Hepatocyte (in vitro differentiated cells): ENCODE results near the gene SGPL1. TPM values are rescaled to one million over a fixed set of nuclear protein-coding genes. Genes with fewer than 3 reads are reported as not detected.

ENCODE experiments used
- DNase-seq: peaks from one replicate; pipeline ENCODE4 v3.0.0-alpha.2; 2016; ENCODE audit warnings: low spot score
- H2AFZ ChIP-seq: fragments of 200-600 bp; sonication (generic); 2 replicates; pipeline ENCODE4 v1.6.0; 2016; ENCODE audit warnings: antibody characterized with exemption, mild to moderate bottlenecking
- H3K27ac ChIP-seq: fragments of 200-600 bp; sonication (generic); 2 replicates; pipeline ENCODE4 v1.5.1; 2016; ENCODE audit warnings: mild to moderate bottlenecking
- H3K27me3 ChIP-seq: fragments of 200-600 bp; sonication (generic); 2 replicates; pipeline ENCODE4 v1.6.1; 2016
- H3K36me3 ChIP-seq: fragments of 200-600 bp; sonication (generic); replicated peaks from 2 replicates; pipeline ENCODE4 v1.5.1; 2016; ENCODE audit warnings: low read depth; ENCODE audit not compliant: insufficient read depth
- H3K4me1 ChIP-seq: fragments of 200-600 bp; sonication (generic); 2 replicates; pipeline ENCODE4 v1.5.1; 2016; ENCODE audit warnings: mild to moderate bottlenecking, moderate library complexity; ENCODE audit not compliant: insufficient read depth
- H3K4me2 ChIP-seq: fragments of 200-600 bp; sonication (generic); 2 replicates; pipeline ENCODE4 v1.6.0; 2016
- H3K4me3 ChIP-seq: fragments of 200-600 bp; sonication (generic); 2 replicates; pipeline ENCODE4 v1.5.1; 2016; ENCODE audit warnings: mild to moderate bottlenecking
- H3K79me2 ChIP-seq: fragments of 200-600 bp; sonication (generic); 2 replicates; pipeline ENCODE4 v1.6.0; 2017; ENCODE audit warnings: mild to moderate bottlenecking
- H3K9me2 ChIP-seq: fragments of 200-600 bp; sonication (generic); replicated peaks from 2 replicates; pipeline ENCODE4 v1.6.0; 2017; ENCODE audit warnings: mild to moderate bottlenecking; ENCODE audit not compliant: insufficient read depth
- H3K9me3 ChIP-seq: fragments of 200-600 bp; sonication (generic); 2 replicates; pipeline ENCODE4 v1.5.1; 2016; ENCODE audit warnings: low read depth, mild to moderate bottlenecking
- H4K20me1 ChIP-seq: fragments of 200-600 bp; sonication (generic); 2 replicates; pipeline ENCODE4 v1.6.0; 2016; ENCODE audit warnings: mild to moderate bottlenecking; ENCODE audit not compliant: insufficient read depth, poor library complexity, severe bottlenecking
- EZH2 ChIP-seq: fragments of 200-600 bp; sonication (generic); IDR thresholded peaks from 2 replicates; pipeline ENCODE4 v1.6.1; 2016; ENCODE audit warnings: antibody characterized with exemption, mild to moderate bottlenecking, borderline replicate concordance
- EZH2phosphoT487 ChIP-seq: fragments of 200-600 bp; sonication (generic); IDR thresholded peaks from one replicate; pipeline ENCODE4 v1.6.1; 2018; ENCODE audit warnings: antibody characterized with exemption, mild to moderate bottlenecking, low read depth, moderate library complexity; ENCODE audit not compliant: unreplicated experiment, severe bottlenecking
- WGBS: methylation state at CpG from one replicate; pipeline ENCODE4 v1.1.6; 2016; ENCODE audit warnings: low lambda C conversion rate; ENCODE audit errors: missing lambda C conversion rate; 5-methylcytosine and 5-hydroxymethylcytosine counted together
- polyA plus RNA-seq: library from polyadenylated mRNA; unstranded; fragments of >200 nt; fragmentation: Nextera tagmentation; extraction: Ambion mirVana; gene quantifications from 2 replicates; pipeline ENCODE4 v1.2.1, GENCODE V29; 2016
- total RNA-seq: library from RNA; depleted of rRNA; stranded (reverse); fragments of >200 nt; gene quantifications from 2 replicates; pipeline ENCODE4 v1.2.3, GENCODE V29; 2014
- TF ChIP-seq, protein P1 (sequence below): fragments of 200-600 bp; sonication (generic); IDR thresholded peaks from 2 replicates; pipeline ENCODE4 v1.5.1; 2016; ENCODE audit warnings: antibody characterized with exemption, mild to moderate bottlenecking; ENCODE audit not compliant: poor library complexity

The SGPL1 gene
- total and polyA plus RNA-seq, 2 experiments from 2014 or later = 20.2 to 43.5 TPM

GRCh38 chr10:70833601-70834000 is 17.9 kb downstream of the SGPL1 start:
- Histone ChIP-seq H3K36me3 (no peaks in the 10 kb centered on the region), H3K27ac (peak overlapping the region; percentile 21), H3K9me2 (no peaks in the 10 kb centered on the region), H4K20me1 (peaks cover 3% of the 10 kb centered on the region), H2AFZ (no peak overlapping the region), H3K27me3 (no peaks in the 10 kb centered on the region), H3K4me1 (peaks cover 51% of the 10 kb centered on the region), H3K79me2 (peaks cover 69% of the 10 kb centered on the region), H3K4me3 (no peak overlapping the region), H3K4me2 (no peak overlapping the region), H3K9me3 (no peaks in the 10 kb centered on the region)
- DNase-seq = no peak
- TF ChIP-seq EZH2 (no peak), EZH2phosphoT487 (no peak)
- TF ChIP-seq, protein P1, sequence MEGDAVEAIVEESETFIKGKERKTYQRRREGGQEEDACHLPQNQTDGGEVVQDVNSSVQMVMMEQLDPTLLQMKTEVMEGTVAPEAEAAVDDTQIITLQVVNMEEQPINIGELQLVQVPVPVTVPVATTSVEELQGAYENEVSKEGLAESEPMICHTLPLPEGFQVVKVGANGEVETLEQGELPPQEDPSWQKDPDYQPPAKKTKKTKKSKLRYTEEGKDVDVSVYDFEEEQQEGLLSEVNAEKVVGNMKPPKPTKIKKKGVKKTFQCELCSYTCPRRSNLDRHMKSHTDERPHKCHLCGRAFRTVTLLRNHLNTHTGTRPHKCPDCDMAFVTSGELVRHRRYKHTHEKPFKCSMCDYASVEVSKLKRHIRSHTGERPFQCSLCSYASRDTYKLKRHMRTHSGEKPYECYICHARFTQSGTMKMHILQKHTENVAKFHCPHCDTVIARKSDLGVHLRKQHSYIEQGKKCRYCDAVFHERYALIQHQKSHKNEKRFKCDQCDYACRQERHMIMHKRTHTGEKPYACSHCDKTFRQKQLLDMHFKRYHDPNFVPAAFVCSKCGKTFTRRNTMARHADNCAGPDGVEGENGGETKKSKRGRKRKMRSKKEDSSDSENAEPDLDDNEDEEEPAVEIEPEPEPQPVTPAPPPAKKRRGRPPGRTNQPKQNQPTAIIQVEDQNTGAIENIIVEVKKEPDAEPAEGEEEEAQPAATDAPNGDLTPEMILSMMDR = no peak
- 58% methylated on average over 2 of the region's 2 CpGs for WGBS

DNA sequence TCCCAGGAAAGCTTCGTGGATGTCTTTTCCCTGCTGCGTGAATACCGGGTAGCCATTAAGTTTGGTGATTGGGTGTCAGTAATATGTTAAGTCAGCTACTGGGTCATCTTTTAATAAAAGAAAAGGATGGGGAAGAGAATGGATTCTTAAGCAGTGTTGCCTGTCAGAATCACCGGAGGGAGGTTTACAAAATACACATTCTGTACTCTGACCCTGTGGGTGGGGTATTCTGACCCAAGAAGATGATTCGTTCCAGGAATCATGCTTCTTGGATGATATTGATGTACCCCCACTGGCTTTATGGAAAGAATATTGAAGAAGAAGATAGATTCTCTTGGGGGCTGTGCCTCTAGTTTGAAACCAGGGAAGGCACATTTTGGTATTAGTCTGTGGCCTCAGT is 18.3 kb downstream of the SGPL1 start:
- Histone ChIP-seq H3K79me2 (peaks cover 69% of the 10 kb centered on the region), H3K4me2 (no peak overlapping the region), H3K27ac (peak overlapping the region; percentile 21), H2AFZ (no peak overlapping the region), H3K9me2 (no peaks in the 10 kb centered on the region), H3K4me3 (no peak overlapping the region), H3K4me1 (peaks cover 47% of the 10 kb centered on the region), H4K20me1 (peaks cover 3% of the 10 kb centered on the region), H3K9me3 (no peaks in the 10 kb centered on the region), H3K27me3 (no peaks in the 10 kb centered on the region), H3K36me3 (no peaks in the 10 kb centered on the region)
- TF ChIP-seq, protein P1 = no peak
- TF ChIP-seq EZH2phosphoT487 (no peak), EZH2 (no peak)
- WGBS = 87% methylated on average over 5 of the region's 5 CpGs
- no peak for DNase-seq

GRCh38 chr10:70834441-70835151 is 18.8 kb downstream of the SGPL1 start:
- whole genome bisulfite sequencing = 93% methylated on average over 7 of the region's 7 CpGs
- Histone ChIP-seq H3K4me1 (peaks cover 41% of the 10 kb centered on the region), H3K4me2 (no peak overlapping the region), H3K27me3 (no peaks in the 10 kb centered on the region), H4K20me1 (peaks cover 3% of the 10 kb centered on the region), H3K9me3 (no peaks in the 10 kb centered on the region), H3K36me3 (no peaks in the 10 kb centered on the region), H3K27ac (no peak overlapping the region), H3K79me2 (peaks cover 71% of the 10 kb centered on the region), H2AFZ (no peak overlapping the region), H3K4me3 (no peak overlapping the region), H3K9me2 (no peaks in the 10 kb centered on the region)
- no peak for DNase-seq
- TF ChIP-seq EZH2phosphoT487 (no peak), EZH2 (no peak)
- TF ChIP-seq, protein P1 = no peak
